ENCODE measurements around the gene SLC24A3. TPM values are rescaled to one million over a fixed set of nuclear protein-coding genes. Genes with fewer than 3 reads are reported as not detected.

Gene SLC24A3
- total RNA-seq, 1 donor from 2014 or later = 0.79 TPM

DNA sequence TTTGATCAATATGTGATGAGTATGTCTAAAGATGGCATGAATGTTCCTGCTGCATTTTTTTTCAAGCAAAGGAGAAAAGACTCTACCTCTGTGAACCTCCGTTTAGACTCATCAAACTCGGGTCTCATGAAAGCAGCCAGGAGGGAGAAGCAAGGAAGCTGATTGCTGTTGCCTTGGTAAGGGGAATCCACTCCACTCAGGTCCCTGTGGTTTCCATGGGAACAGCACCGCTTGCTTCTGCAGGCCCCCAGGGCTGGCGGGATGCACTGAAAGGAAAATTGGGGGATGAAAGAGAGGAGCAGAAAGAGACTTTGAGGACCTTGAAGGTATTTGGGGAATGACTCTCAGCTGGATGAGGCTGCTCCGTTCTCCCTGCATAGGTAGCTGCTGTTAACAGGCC is 296.0 kb downstream of the SLC24A3 start:
- DNase-seq (ENCODE audit: low read depth) = no peak
- H3K27me3 Mint-ChIP-seq (ENCODE audit: low read depth, unreplicated experiment) = peaks cover 18% of the 10 kb centered on the region
- TF ChIP-seq EZH2 (IDR thresholded peaks at IDR 0.05; ENCODE audit: insufficient read depth, low read length) = no peak
- TF ChIP-seq, protein P1, sequence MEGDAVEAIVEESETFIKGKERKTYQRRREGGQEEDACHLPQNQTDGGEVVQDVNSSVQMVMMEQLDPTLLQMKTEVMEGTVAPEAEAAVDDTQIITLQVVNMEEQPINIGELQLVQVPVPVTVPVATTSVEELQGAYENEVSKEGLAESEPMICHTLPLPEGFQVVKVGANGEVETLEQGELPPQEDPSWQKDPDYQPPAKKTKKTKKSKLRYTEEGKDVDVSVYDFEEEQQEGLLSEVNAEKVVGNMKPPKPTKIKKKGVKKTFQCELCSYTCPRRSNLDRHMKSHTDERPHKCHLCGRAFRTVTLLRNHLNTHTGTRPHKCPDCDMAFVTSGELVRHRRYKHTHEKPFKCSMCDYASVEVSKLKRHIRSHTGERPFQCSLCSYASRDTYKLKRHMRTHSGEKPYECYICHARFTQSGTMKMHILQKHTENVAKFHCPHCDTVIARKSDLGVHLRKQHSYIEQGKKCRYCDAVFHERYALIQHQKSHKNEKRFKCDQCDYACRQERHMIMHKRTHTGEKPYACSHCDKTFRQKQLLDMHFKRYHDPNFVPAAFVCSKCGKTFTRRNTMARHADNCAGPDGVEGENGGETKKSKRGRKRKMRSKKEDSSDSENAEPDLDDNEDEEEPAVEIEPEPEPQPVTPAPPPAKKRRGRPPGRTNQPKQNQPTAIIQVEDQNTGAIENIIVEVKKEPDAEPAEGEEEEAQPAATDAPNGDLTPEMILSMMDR (IDR thresholded peaks at IDR 0.05; ENCODE audit: insufficient read depth, low read depth, low read length) = no peak
- no peak overlapping the region for H3K4me3 Mint-ChIP-seq (ENCODE audit: unreplicated experiment)
- H3K4me2 ChIP-seq (ENCODE audit: low read length) = no peak overlapping the region
- H3K36me3 Mint-ChIP-seq (ENCODE audit: low read depth, unreplicated experiment) = no peaks in the 10 kb centered on the region
- no peaks in the 10 kb centered on the region for H3K79me2 ChIP-seq (ENCODE audit: insufficient read depth, low read length)
- no peaks in the 10 kb centered on the region for H3K9me3 ChIP-seq (ENCODE audit: insufficient read depth, low read depth, low read length)
- H2AFZ ChIP-seq (ENCODE audit: low read depth, low read length) = no peak overlapping the region
- H3K9me3 Mint-ChIP-seq (ENCODE audit: unreplicated experiment) = no peaks in the 10 kb centered on the region
- H3K4me3 ChIP-seq (ENCODE audit: insufficient read depth, low read depth, low read length) = no peak overlapping the region
- H3K27ac ChIP-seq (ENCODE audit: low read depth, low read length) = no peak overlapping the region
- FAIRE-seq = no peak
- H3K4me1 ChIP-seq (ENCODE audit: insufficient read depth, low read length) = no peaks in the 10 kb centered on the region
- no peaks in the 10 kb centered on the region for H3K4me1 Mint-ChIP-seq (ENCODE audit: low read depth, unreplicated experiment)
- H3K27ac Mint-ChIP-seq (ENCODE audit: unreplicated experiment) = no peak overlapping the region
- H3K9ac ChIP-seq (ENCODE audit: low read length) = no peak overlapping the region
- no peaks in the 10 kb centered on the region for H4K20me1 ChIP-seq (ENCODE audit: insufficient read depth, low read length)
- H3K36me3 ChIP-seq (ENCODE audit: insufficient read depth, low read length) = no peaks in the 10 kb centered on the region
- H3K27me3 ChIP-seq (ENCODE audit: insufficient read depth, low read length) = no peaks in the 10 kb centered on the region

DNA sequence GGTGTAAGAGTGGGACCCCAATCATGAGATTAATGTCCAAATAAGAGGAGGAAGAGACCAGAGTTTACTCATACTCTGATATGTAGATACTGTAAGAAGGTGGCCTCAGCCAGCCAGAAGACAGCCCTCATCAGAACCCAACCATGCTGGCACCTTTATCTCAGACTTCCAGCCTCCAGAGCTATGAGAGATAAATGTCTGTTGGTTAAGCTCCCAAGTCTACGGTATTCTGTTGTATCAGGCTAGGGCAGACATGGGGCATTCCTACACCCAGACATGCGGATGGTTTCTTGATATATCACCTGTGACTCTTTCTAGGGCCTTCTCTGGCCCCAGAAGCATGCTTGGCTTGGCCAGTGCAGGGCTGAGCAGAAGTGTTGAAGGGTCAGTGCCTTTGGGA is 298.2 kb downstream of the SLC24A3 start:
- no peaks in the 10 kb centered on the region for H4K20me1 ChIP-seq (ENCODE audit: insufficient read depth, low read length)
- H3K4me1 ChIP-seq (ENCODE audit: insufficient read depth, low read length) = no peaks in the 10 kb centered on the region
- no peak for DNase-seq (ENCODE audit: low read depth)
- no peak overlapping the region for H2AFZ ChIP-seq (ENCODE audit: low read depth, low read length)
- H3K27ac ChIP-seq (ENCODE audit: low read depth, low read length) = no peak overlapping the region
- no peaks in the 10 kb centered on the region for H3K9me3 ChIP-seq (ENCODE audit: insufficient read depth, low read depth, low read length)
- H3K4me2 ChIP-seq (ENCODE audit: low read length) = no peak overlapping the region
- H3K79me2 ChIP-seq (ENCODE audit: insufficient read depth, low read length) = no peaks in the 10 kb centered on the region
- TF ChIP-seq, protein P1 (IDR thresholded peaks at IDR 0.05; ENCODE audit: insufficient read depth, low read depth, low read length) = no peak
- TF ChIP-seq EZH2 (IDR thresholded peaks at IDR 0.05; ENCODE audit: insufficient read depth, low read length) = no peak
- no peaks in the 10 kb centered on the region for H3K4me1 Mint-ChIP-seq (ENCODE audit: low read depth, unreplicated experiment)
- no peak overlapping the region for H3K27ac Mint-ChIP-seq (ENCODE audit: unreplicated experiment)
- H3K36me3 Mint-ChIP-seq (ENCODE audit: low read depth, unreplicated experiment) = no peaks in the 10 kb centered on the region
- no peaks in the 10 kb centered on the region for H3K27me3 ChIP-seq (ENCODE audit: insufficient read depth, low read length)
- no peak overlapping the region for H3K4me3 ChIP-seq (ENCODE audit: insufficient read depth, low read depth, low read length)
- no peaks in the 10 kb centered on the region for H3K9me3 Mint-ChIP-seq (ENCODE audit: unreplicated experiment)
- H3K27me3 Mint-ChIP-seq (ENCODE audit: low read depth, unreplicated experiment) = peaks cover 30% of the 10 kb centered on the region
- FAIRE-seq = no peak
- no peak overlapping the region for H3K9ac ChIP-seq (ENCODE audit: low read length)
- H3K4me3 Mint-ChIP-seq (ENCODE audit: unreplicated experiment) = no peak overlapping the region
- no peaks in the 10 kb centered on the region for H3K36me3 ChIP-seq (ENCODE audit: insufficient read depth, low read length)

DNA sequence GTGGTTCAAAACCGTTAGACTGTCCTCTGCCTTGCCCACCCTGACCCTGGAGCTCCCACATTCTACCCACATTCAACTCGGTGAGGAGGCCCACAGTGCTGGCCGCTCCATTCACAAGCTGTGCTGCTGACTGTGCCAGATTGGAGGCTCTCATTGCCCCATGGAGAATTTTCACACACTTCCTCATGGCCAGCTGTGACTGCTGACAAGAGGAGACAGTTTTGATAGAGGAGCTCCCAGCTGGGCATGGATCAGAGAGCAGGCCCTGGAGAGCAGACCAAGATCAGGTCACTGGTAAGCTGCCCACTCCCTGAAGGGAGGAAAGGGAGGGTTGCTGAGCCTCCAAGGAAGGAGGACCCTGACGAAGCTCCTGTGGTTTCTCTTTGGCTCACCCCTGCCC is 299.5 kb downstream of the SLC24A3 start:
- Histone ChIP-seq H4K20me1 (ENCODE audit: insufficient read depth, low read length) (no peaks in the 10 kb centered on the region), H3K36me3 (ENCODE audit: insufficient read depth, low read length) (no peaks in the 10 kb centered on the region), H3K4me3 (ENCODE audit: insufficient read depth, low read depth, low read length) (no peak overlapping the region), H3K9ac (ENCODE audit: low read length) (no peak overlapping the region), H3K4me1 (ENCODE audit: insufficient read depth, low read length) (no peaks in the 10 kb centered on the region), H3K27ac (ENCODE audit: low read depth, low read length) (no peak overlapping the region), H3K4me2 (ENCODE audit: low read length) (no peak overlapping the region), H3K9me3 (ENCODE audit: insufficient read depth, low read depth, low read length) (peaks cover 5% of the 10 kb centered on the region), H3K27me3 (ENCODE audit: insufficient read depth, low read length) (no peaks in the 10 kb centered on the region), H3K79me2 (ENCODE audit: insufficient read depth, low read length) (no peaks in the 10 kb centered on the region), H2AFZ (ENCODE audit: low read depth, low read length) (no peak overlapping the region)
- Mint-ChIP-seq H3K9me3 (ENCODE audit: unreplicated experiment) (no peaks in the 10 kb centered on the region), H3K4me1 (ENCODE audit: low read depth, unreplicated experiment) (no peaks in the 10 kb centered on the region), H3K27me3 (ENCODE audit: low read depth, unreplicated experiment) (peaks cover 32% of the 10 kb centered on the region), H3K36me3 (ENCODE audit: low read depth, unreplicated experiment) (no peaks in the 10 kb centered on the region), H3K4me3 (ENCODE audit: unreplicated experiment) (no peak overlapping the region), H3K27ac (ENCODE audit: unreplicated experiment) (no peak overlapping the region)
- DNase-seq (ENCODE audit: low read depth) (no peak), FAIRE-seq (no peak)
- no peak for TF ChIP-seq EZH2 (IDR thresholded peaks at IDR 0.05; ENCODE audit: insufficient read depth, low read length)
- TF ChIP-seq, protein P1 (IDR thresholded peaks at IDR 0.05; ENCODE audit: insufficient read depth, low read depth, low read length) = no peak

All from astrocyte (in vitro differentiated cells and primary cell).